Stomach (tissue), 4 donors: Measurements from ENCODE around the gene MEX3A.

Source experiments
- EP300 ChIP-seq: sonication (generic); formaldehyde crosslinking; IDR thresholded peaks from one replicate; pipeline ENCODE4 v1.6.1; 2017; ENCODE audit warnings: antibody characterized with exemption
- POLR2A ChIP-seq, 4 donors: fragments of 450-650 bp; IDR thresholded peaks; one replicate each; pipeline ENCODE4 v1.6.1; 2016; ENCODE audit warnings: antibody characterized with exemption in 4 of 4, control low read depth in 2 of 4, mild to moderate bottlenecking in 1 of 4, moderate library complexity in 1 of 4
- POLR2AphosphoS5 ChIP-seq, 3 donors: sonication (generic); formaldehyde crosslinking; IDR thresholded peaks; one replicate each; pipeline ENCODE4 v1.6.1; 2016; ENCODE audit warnings: antibody characterized with exemption in 3 of 3
- TF ChIP-seq, protein P1 (sequence below), 7 experiments: fragments of 450-650 bp in 4 of 7; fragments of 200-600 bp in 3 of 7; sonication (generic) in 3 of 7; IDR thresholded peaks; one replicate each; pipeline ENCODE4 v1.5.1; 2016 to 2019; ENCODE audit warnings: antibody characterized with exemption in 7 of 7, control low read depth in 2 of 7, mild to moderate bottlenecking in 1 of 7

- TF ChIP-seq, protein P1, sequence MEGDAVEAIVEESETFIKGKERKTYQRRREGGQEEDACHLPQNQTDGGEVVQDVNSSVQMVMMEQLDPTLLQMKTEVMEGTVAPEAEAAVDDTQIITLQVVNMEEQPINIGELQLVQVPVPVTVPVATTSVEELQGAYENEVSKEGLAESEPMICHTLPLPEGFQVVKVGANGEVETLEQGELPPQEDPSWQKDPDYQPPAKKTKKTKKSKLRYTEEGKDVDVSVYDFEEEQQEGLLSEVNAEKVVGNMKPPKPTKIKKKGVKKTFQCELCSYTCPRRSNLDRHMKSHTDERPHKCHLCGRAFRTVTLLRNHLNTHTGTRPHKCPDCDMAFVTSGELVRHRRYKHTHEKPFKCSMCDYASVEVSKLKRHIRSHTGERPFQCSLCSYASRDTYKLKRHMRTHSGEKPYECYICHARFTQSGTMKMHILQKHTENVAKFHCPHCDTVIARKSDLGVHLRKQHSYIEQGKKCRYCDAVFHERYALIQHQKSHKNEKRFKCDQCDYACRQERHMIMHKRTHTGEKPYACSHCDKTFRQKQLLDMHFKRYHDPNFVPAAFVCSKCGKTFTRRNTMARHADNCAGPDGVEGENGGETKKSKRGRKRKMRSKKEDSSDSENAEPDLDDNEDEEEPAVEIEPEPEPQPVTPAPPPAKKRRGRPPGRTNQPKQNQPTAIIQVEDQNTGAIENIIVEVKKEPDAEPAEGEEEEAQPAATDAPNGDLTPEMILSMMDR (IDR thresholded peaks at IDR 0.05), result peak in 1 of 7 experiments; percentile 11
- TF ChIP-seq POLR2A (IDR thresholded peaks at IDR 0.05) (peak in 2 of 4 donors; percentile 15 to 33), EP300 (no peak), POLR2AphosphoS5 (IDR thresholded peaks at IDR 0.05) (peak; percentile 78 to 90 (median 79))
Observed at GRCh38 chr1:156123356-156124196, 41.3 kb upstream of the MEX3A start.
